ENCODE data around the gene TNFRSF8. TPM values are rescaled to one million over a fixed set of nuclear protein-coding genes. Genes with fewer than 3 reads are reported as not detected.

Gene TNFRSF8
- polyA plus RNA-seq, 6 donors from 2014 or later: not detected

GRCh38 chr1:12150456-12151200, 87.5 kb downstream of the TNFRSF8 start:
- no peaks in the 10 kb centered on the region for H3K27me3 Mint-ChIP-seq
- ATAC-seq (ENCODE audit: low read depth in 2 of 2) (no peak), DNase-seq (no peak)
- H3K9me3 Mint-ChIP-seq: peaks cover 0 to 7% (median 3%) of the 10 kb centered on the region in 7 donors
- peaks cover 72 to 93% (median 90%) of the 10 kb centered on the region in 3 donors for H3K4me1 Mint-ChIP-seq
- H3K27ac Mint-ChIP-seq: peak overlapping the region; percentile 71 to 99 (median 98)
- H3K4me3 Mint-ChIP-seq: peak overlapping the region; percentile 64 to 87 (median 78)
- H3K36me3 Mint-ChIP-seq: peaks cover 0 to 6% of the 10 kb centered on the region in 2 donors

GRCh38 chr1:12151465-12151864, 88.4 kb downstream of the TNFRSF8 start:
- peak overlapping the region; percentile 24 to 99 (median 98) for H3K27ac Mint-ChIP-seq
- H3K27me3 Mint-ChIP-seq: no peaks in the 10 kb centered on the region
- DNase-seq: no peak
- H3K36me3 Mint-ChIP-seq: peaks cover 0 to 6% of the 10 kb centered on the region in 2 donors
- peaks cover 0 to 7% (median 3%) of the 10 kb centered on the region in 7 donors for H3K9me3 Mint-ChIP-seq
- peaks cover 69 to 92% (median 91%) of the 10 kb centered on the region in 3 donors for H3K4me1 Mint-ChIP-seq
- ATAC-seq (ENCODE audit: low read depth in 2 of 2): no peak
- peak overlapping the region in 7 of 8 donors; percentile 37 to 89 (median 78) for H3K4me3 Mint-ChIP-seq

GRCh38 chr1:12152113-12152891, 89.2 kb downstream of the TNFRSF8 start:
- ATAC-seq (ENCODE audit: low read depth in 2 of 2) (peak; percentile 90 to 93), DNase-seq (peak; percentile 83)
- peak overlapping the region; percentile 83 to 99 (median 98) for H3K27ac Mint-ChIP-seq
- H3K4me3 Mint-ChIP-seq: peak overlapping the region; percentile 37 to 89 (median 74)
- H3K27me3 Mint-ChIP-seq: no peaks in the 10 kb centered on the region
- H3K36me3 Mint-ChIP-seq: peaks cover 0 to 6% of the 10 kb centered on the region in 2 donors
- H3K9me3 Mint-ChIP-seq: peaks cover 0 to 7% (median 3%) of the 10 kb centered on the region in 7 donors
- peaks cover 65 to 89% (median 86%) of the 10 kb centered on the region in 3 donors for H3K4me1 Mint-ChIP-seq

- Mint-ChIP-seq H3K27me3 (no peaks in the 10 kb centered on the region), H3K4me1 (peaks cover 69 to 89% (median 86%) of the 10 kb centered on the region in 3 donors), H3K27ac (peak overlapping the region; percentile 95 to 99 (median 98)), H3K36me3 (peaks cover 0 to 6% of the 10 kb centered on the region in 2 donors), H3K4me3 (peak overlapping the region; percentile 3 to 84 (median 76)), H3K9me3 (peaks cover 0 to 7% (median 3%) of the 10 kb centered on the region in 7 donors)
- DNase-seq (peak; percentile 75), ATAC-seq (ENCODE audit: low read depth in 2 of 2) (peak; percentile 55)
Measured at GRCh38 chr1:12153181-12153785, 90.2 kb downstream of the TNFRSF8 start.

- Mint-ChIP-seq H3K27ac (peak overlapping the region; percentile 35 to 93 (median 74)), H3K4me3 (peak overlapping the region in 2 of 8 donors; percentile 20 to 57), H3K4me1 (peaks cover 64 to 82% (median 81%) of the 10 kb centered on the region in 3 donors), H3K9me3 (peaks cover 0 to 2% (median 0%) of the 10 kb centered on the region in 7 donors), H3K36me3 (no peaks in the 10 kb centered on the region), H3K27me3 (no peaks in the 10 kb centered on the region)
- DNase-seq (no peak), ATAC-seq (ENCODE audit: low read depth in 2 of 2) (no peak)
Measured at GRCh38 chr1:12155328-12155727, 92.2 kb downstream of the TNFRSF8 start.

- no peak for DNase-seq
Measured at GRCh38 chr1:12157366-12158231, 94.5 kb downstream of the TNFRSF8 start.

GRCh38 chr1:12158357-12159092, 95.4 kb downstream of the TNFRSF8 start:
- Mint-ChIP-seq H3K27ac (peak overlapping the region; percentile 22 to 93 (median 68)), H3K4me1 (peaks cover 57 to 80% (median 75%) of the 10 kb centered on the region in 3 donors), H3K27me3 (no peaks in the 10 kb centered on the region), H3K4me3 (peak overlapping the region in 3 of 8 donors; percentile 47 to 79 (median 77)), H3K36me3 (no peaks in the 10 kb centered on the region), H3K9me3 (peaks cover 0 to 1% (median 0%) of the 10 kb centered on the region in 7 donors)
- DNase-seq: no peak
- ATAC-seq (ENCODE audit: low read depth in 2 of 2): no peak

More at GRCh38 chr1:12157366-12158231, 94.5 kb downstream of the TNFRSF8 start:
- peak; percentile 37 to 46 for ATAC-seq (ENCODE audit: low read depth in 2 of 2)
- H3K27ac Mint-ChIP-seq: peak overlapping the region in 5 of 6 donors; percentile 31 to 93 (median 79)
- peak overlapping the region; percentile 25 to 79 (median 46) for H3K4me3 Mint-ChIP-seq
- H3K36me3 Mint-ChIP-seq: no peaks in the 10 kb centered on the region
- peaks cover 57 to 81% (median 76%) of the 10 kb centered on the region in 3 donors for H3K4me1 Mint-ChIP-seq
- H3K27me3 Mint-ChIP-seq: no peaks in the 10 kb centered on the region
- peaks cover 0 to 1% (median 0%) of the 10 kb centered on the region in 7 donors for H3K9me3 Mint-ChIP-seq

GRCh38 chr1:12159816-12160215, 96.7 kb downstream of the TNFRSF8 start:
- peaks cover 54 to 74% (median 70%) of the 10 kb centered on the region in 3 donors for H3K4me1 Mint-ChIP-seq
- ATAC-seq (ENCODE audit: low read depth in 2 of 2) (peak; percentile 29 to 55), DNase-seq (no peak)
- peak overlapping the region in 3 of 8 donors; percentile 53 to 85 (median 67) for H3K4me3 Mint-ChIP-seq
- no peaks in the 10 kb centered on the region for H3K36me3 Mint-ChIP-seq
- H3K27me3 Mint-ChIP-seq: no peaks in the 10 kb centered on the region
- H3K9me3 Mint-ChIP-seq: peaks cover 0 to 1% (median 0%) of the 10 kb centered on the region in 7 donors
- H3K27ac Mint-ChIP-seq: peak overlapping the region in 1 of 6 donors; percentile 79

GRCh38 chr1:12161324-12161661, 98.2 kb downstream of the TNFRSF8 start:
- H3K27me3 Mint-ChIP-seq: no peaks in the 10 kb centered on the region
- peak overlapping the region in 5 of 6 donors; percentile 30 to 93 (median 79) for H3K27ac Mint-ChIP-seq
- no peaks in the 10 kb centered on the region for H3K36me3 Mint-ChIP-seq
- peaks cover 51 to 68% (median 62%) of the 10 kb centered on the region in 3 donors for H3K4me1 Mint-ChIP-seq
- peak overlapping the region in 6 of 8 donors; percentile 24 to 45 (median 40) for H3K4me3 Mint-ChIP-seq
- no peak for ATAC-seq (ENCODE audit: low read depth in 2 of 2)
- DNase-seq: no peak
- H3K9me3 Mint-ChIP-seq: peaks cover 0 to 1% (median 0%) of the 10 kb centered on the region in 7 donors

- ATAC-seq (ENCODE audit: low read depth in 2 of 2): peak; percentile 64 to 68
- H3K27me3 Mint-ChIP-seq: no peaks in the 10 kb centered on the region
- peaks cover 0 to 1% (median 0%) of the 10 kb centered on the region in 7 donors for H3K9me3 Mint-ChIP-seq
Measured at GRCh38 chr1:12161662-12162458, 98.8 kb downstream of the TNFRSF8 start.

More at GRCh38 chr1:12161662-12162458, 98.8 kb downstream of the TNFRSF8 start:
- no peak for DNase-seq
- H3K36me3 Mint-ChIP-seq: no peaks in the 10 kb centered on the region
- peaks cover 55 to 66% (median 63%) of the 10 kb centered on the region in 3 donors for H3K4me1 Mint-ChIP-seq
- H3K27ac Mint-ChIP-seq: peak overlapping the region; percentile 30 to 93 (median 77)
- peak overlapping the region in 7 of 8 donors; percentile 3 to 45 (median 39) for H3K4me3 Mint-ChIP-seq
